ENCODE data around the gene SLAMF6.

GRCh38 chr1:160504651-160505050 is 18.4 kb downstream of the SLAMF6 start:
- no peak for TF ChIP-seq POLR2A (IDR thresholded peaks at IDR 0.05)
- TF ChIP-seq CTCF (IDR thresholded peaks at IDR 0.05), result no peak
